ENCODE measurements around the gene CENPL.

DNA sequence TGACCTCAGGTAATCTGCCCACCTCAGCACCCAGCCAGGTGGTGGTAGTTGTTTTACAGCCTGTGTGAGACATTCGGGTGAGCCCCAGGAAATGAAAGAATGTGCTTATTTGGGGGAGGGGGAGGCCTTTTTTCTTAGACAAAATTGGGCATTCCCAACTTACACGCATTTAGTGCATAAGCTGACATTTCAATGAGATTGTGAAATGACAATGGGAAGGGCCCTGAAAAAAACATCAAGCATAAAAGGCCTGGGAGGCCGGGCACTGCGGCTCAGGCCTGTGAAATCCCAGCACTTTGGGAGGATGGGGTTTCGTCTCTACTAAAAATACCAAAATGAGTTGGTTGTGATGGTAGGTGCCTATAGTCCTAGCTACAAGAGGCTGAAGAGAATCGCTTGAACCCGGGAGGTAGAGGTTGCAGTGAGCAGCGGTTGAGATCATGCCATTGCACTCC, 38.1 kb upstream of the CENPL start:
- TF ChIP-seq POLR2AphosphoS5 (IDR thresholded peaks at IDR 0.05; ENCODE audit: low read depth, low read length) (no peak), POLR2A (IDR thresholded peaks at IDR 0.05; ENCODE audit: low read depth, low read length) (no peak; the same call in 1 of the 2 replicates)

All from GM12892 (cell line).